ENCODE results near the gene NR4A1. TPM values are rescaled to one million over a fixed set of nuclear protein-coding genes. Genes with fewer than 3 reads are reported as not detected.
A peak's percentile ranks its signal among the peaks of the same experiment; 100 is the strongest.

Gene NR4A1
- total RNA-seq, 2 donors from 2014 or later = 17.7 to 18.4 TPM

DNA sequence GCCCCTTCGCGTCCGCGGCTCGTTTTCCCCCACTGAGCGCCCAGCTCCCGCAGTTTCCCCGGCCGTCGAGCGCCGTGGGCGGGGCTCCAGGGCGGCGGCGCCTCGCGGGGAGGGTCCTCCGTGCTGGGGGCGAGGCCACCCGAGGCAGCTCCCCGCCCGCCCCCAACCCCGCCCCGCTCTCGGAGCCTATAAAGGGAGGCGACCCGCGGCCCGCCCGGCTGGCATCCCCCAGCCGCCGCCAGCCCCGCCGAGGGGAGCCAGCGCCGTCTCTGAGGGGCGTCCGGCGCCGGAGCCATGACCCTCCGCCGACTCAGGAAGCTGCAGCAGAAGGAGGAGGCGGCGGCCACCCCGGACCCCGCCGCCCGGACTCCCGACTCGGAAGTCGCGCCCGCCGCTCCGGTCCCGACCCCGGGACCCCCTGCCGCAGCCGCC, 44.5 kb upstream of the NR4A1 start, which contains the start of gene TAMALIN:
Gene TAMALIN (plus strand): TSS at position 221 of the 432 bp plus-strand sequence. CDS start 74 bp downstream, at position 295.
- H3K4me1 Mint-ChIP-seq = peaks cover 16% of the 10 kb centered on the region
- Histone ChIP-seq H3K27me3 (ENCODE audit: control insufficient read depth, insufficient read depth, low read length, poor library complexity, severe bottlenecking) (peaks cover 50% of the 10 kb centered on the region), H3K4me1 (ENCODE audit: control insufficient read depth, insufficient read depth, low read length) (peaks cover 8% of the 10 kb centered on the region), H3K36me3 (ENCODE audit: control insufficient read depth, insufficient read depth, low read length) (no peaks in the 10 kb centered on the region), H3K4me3 (ENCODE audit: low read length) (peak within 1 kb of the TSS; percentile 64), H3K9ac (ENCODE audit: extremely low read depth, low read length, poor library complexity, severe bottlenecking) (no peak within 1 kb of the TSS), H3K9me3 (ENCODE audit: control insufficient read depth, low read length) (peaks cover 3% of the 10 kb centered on the region), H3K27ac (ENCODE audit: low read depth, low read length) (no peak within 1 kb of the TSS)
- H3K9me3 Mint-ChIP-seq = no peaks in the 10 kb centered on the region
- WGBS, 2 experiments (ENCODE audit: insufficient coverage in 1 of 2, insufficient read length in 1 of 2) = 0 to 1% methylated on average over 6 to 60 of the region's 60 CpGs
- H3K36me3 Mint-ChIP-seq (ENCODE audit: low read depth) = peaks cover 3% of the 10 kb centered on the region
- TF ChIP-seq, protein P1, sequence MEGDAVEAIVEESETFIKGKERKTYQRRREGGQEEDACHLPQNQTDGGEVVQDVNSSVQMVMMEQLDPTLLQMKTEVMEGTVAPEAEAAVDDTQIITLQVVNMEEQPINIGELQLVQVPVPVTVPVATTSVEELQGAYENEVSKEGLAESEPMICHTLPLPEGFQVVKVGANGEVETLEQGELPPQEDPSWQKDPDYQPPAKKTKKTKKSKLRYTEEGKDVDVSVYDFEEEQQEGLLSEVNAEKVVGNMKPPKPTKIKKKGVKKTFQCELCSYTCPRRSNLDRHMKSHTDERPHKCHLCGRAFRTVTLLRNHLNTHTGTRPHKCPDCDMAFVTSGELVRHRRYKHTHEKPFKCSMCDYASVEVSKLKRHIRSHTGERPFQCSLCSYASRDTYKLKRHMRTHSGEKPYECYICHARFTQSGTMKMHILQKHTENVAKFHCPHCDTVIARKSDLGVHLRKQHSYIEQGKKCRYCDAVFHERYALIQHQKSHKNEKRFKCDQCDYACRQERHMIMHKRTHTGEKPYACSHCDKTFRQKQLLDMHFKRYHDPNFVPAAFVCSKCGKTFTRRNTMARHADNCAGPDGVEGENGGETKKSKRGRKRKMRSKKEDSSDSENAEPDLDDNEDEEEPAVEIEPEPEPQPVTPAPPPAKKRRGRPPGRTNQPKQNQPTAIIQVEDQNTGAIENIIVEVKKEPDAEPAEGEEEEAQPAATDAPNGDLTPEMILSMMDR (conservative IDR thresholded peaks at IDR 0.05) = no peak
- peaks cover 51% of the 10 kb centered on the region for H3K27me3 Mint-ChIP-seq (ENCODE audit: insufficient read depth)
- DNase-seq = no peak
- peak within 1 kb of the TSS; percentile 66 for H3K4me3 Mint-ChIP-seq
- H3K27ac Mint-ChIP-seq = peak within 1 kb of the TSS; percentile 76

DNA sequence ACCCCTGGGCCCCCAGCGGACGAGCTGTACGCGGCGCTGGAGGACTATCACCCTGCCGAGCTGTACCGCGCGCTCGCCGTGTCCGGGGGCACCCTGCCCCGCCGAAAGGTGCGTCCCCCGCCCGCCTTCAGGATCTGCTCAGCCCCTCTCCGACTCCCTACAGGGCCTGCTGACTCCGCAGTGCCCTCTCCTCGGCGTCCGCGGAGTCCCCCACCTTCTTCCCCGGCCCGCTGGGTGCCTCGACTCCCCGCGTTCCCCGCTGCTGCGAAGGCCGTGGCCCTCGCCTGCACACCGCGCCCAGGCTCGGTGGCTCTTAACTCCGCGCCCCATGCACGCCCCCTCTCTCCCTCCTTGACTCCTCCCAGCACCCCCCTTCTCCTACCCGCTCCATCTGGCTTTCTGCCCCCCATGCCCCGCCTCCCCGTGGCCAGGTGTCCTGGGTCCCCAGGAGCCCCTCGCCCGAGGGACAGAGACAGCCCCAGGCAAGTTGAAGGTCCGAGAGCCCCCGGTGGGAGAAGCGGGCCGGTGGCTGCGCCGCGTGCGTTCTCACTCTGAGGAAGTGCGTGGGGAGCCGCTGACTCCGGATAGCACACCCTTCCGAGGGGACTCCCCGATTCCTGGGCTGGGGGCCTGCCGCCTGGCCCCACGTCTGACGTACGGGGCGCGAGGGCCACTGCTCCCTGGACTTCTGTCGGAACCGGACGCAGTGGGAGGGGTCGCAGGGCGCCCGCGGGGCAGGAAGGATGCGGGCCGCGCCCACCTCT, 43.9 kb upstream of the NR4A1 start:
- Mint-ChIP-seq H3K27me3 (ENCODE audit: insufficient read depth) (peaks cover 52% of the 10 kb centered on the region), H3K36me3 (ENCODE audit: low read depth) (peaks cover 3% of the 10 kb centered on the region), H3K4me1 (peaks cover 16% of the 10 kb centered on the region), H3K4me3 (peak overlapping the region; percentile 66), H3K27ac (no peak overlapping the region), H3K9me3 (no peaks in the 10 kb centered on the region)
- H3K9ac ChIP-seq (ENCODE audit: extremely low read depth, low read length, poor library complexity, severe bottlenecking) = no peak overlapping the region
- 10 to 12% methylated on average over 37 to 72 of the region's 72 CpGs for WGBS, 2 experiments (ENCODE audit: insufficient coverage in 1 of 2, insufficient read length in 1 of 2)
- H3K36me3 ChIP-seq (ENCODE audit: control insufficient read depth, insufficient read depth, low read length) = no peaks in the 10 kb centered on the region
- H3K27ac ChIP-seq (ENCODE audit: low read depth, low read length) = no peak overlapping the region
- H3K9me3 ChIP-seq (ENCODE audit: control insufficient read depth, low read length) = peaks cover 7% of the 10 kb centered on the region
- H3K4me1 ChIP-seq (ENCODE audit: control insufficient read depth, insufficient read depth, low read length) = peaks cover 8% of the 10 kb centered on the region
- DNase-seq = peak; percentile 79
- peaks cover 50% of the 10 kb centered on the region for H3K27me3 ChIP-seq (ENCODE audit: control insufficient read depth, insufficient read depth, low read length, poor library complexity, severe bottlenecking)
- TF ChIP-seq, protein P1 (conservative IDR thresholded peaks at IDR 0.05) = no peak
- peak overlapping the region; percentile 64 for H3K4me3 ChIP-seq (ENCODE audit: low read length)

DNA sequence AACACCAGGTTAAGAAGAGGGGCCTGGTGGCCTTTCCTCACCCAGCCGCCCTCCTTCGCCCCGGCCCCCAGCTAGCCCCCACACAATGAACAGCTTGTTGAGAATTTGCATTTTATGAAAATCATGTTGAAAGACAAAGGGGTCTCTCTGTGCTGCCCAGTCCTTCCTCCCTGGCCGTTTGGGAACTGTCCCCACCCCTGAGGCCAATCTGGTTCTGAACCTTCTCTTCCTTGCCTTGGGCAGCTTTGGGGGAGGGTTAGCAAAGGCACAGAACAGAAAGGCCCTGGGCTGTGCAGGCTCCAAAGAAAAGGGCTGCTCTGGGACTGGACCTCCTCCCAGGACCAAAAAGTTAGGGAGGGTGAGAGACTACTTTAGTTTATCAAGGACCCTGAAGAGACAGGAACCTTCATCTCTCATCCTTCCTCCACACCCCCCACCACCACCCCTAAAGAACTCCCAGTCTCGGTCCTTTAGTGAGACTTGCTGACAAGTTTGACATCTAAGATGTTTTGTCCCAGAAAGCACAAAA, 43.2 kb upstream of the NR4A1 start:
- Mint-ChIP-seq H3K27ac (no peak overlapping the region), H3K4me1 (peaks cover 16% of the 10 kb centered on the region), H3K4me3 (peak overlapping the region; percentile 66), H3K36me3 (ENCODE audit: low read depth) (no peaks in the 10 kb centered on the region), H3K9me3 (no peaks in the 10 kb centered on the region), H3K27me3 (ENCODE audit: insufficient read depth) (peaks cover 55% of the 10 kb centered on the region)
- TF ChIP-seq, protein P1 (conservative IDR thresholded peaks at IDR 0.05) = no peak
- H3K4me3 ChIP-seq (ENCODE audit: low read length) = no peak overlapping the region
- H3K9ac ChIP-seq (ENCODE audit: extremely low read depth, low read length, poor library complexity, severe bottlenecking) = no peak overlapping the region
- no peak overlapping the region for H3K27ac ChIP-seq (ENCODE audit: low read depth, low read length)
- 75% methylated on average over 5 of the region's 5 CpGs; no CpG with 5 or more reads in 1 of the 2 experiments for WGBS, 2 experiments (ENCODE audit: insufficient coverage in 1 of 2, insufficient read length in 1 of 2)
- peaks cover 50% of the 10 kb centered on the region for H3K27me3 ChIP-seq (ENCODE audit: control insufficient read depth, insufficient read depth, low read length, poor library complexity, severe bottlenecking)
- peaks cover 7% of the 10 kb centered on the region for H3K9me3 ChIP-seq (ENCODE audit: control insufficient read depth, low read length)
- DNase-seq = peak; percentile 60
- no peaks in the 10 kb centered on the region for H3K36me3 ChIP-seq (ENCODE audit: control insufficient read depth, insufficient read depth, low read length)
- peaks cover 8% of the 10 kb centered on the region for H3K4me1 ChIP-seq (ENCODE audit: control insufficient read depth, insufficient read depth, low read length)

Data from endodermal cell (in vitro differentiated cells).